HG02678 (cell line): ENCODE results near the gene SETBP1.

Experiments
- ATAC-seq: cut with Tn5 transposase; IDR thresholded peaks from one replicate; pipeline ENCODE4 v1.9.1; 2021; ENCODE audit warnings: mild to moderate bottlenecking, moderate library complexity; ENCODE audit not compliant: unreplicated experiment

The SETBP1 gene

GRCh38 chr18:44730803-44731529 is 50.3 kb downstream of the SETBP1 start:
- no peak for ATAC-seq

- peak; percentile 51 for ATAC-seq
These were observed 51.0 kb downstream of the SETBP1 start for GRCh38 chr18:44731530-44732237.

GRCh38 chr18:44732238-44732563 is 51.5 kb downstream of the SETBP1 start:
- no peak for ATAC-seq

- ATAC-seq: no peak
These were observed 51.9 kb downstream of the SETBP1 start for GRCh38 chr18:44732599-44732998.

- ATAC-seq: no peak
These were observed 52.5 kb downstream of the SETBP1 start for GRCh38 chr18:44733069-44733753.

GRCh38 chr18:44733754-44734465 is 53.2 kb downstream of the SETBP1 start:
- no peak for ATAC-seq

- ATAC-seq: no peak
These were observed 54.4 kb downstream of the SETBP1 start for GRCh38 chr18:44735096-44735495.

- no peak for ATAC-seq
These were observed 56.1 kb downstream of the SETBP1 start for GRCh38 chr18:44736664-44737380.

GRCh38 chr18:44737623-44738022 is 56.9 kb downstream of the SETBP1 start:
- no peak for ATAC-seq

- no peak for ATAC-seq
These were observed 59.3 kb downstream of the SETBP1 start for GRCh38 chr18:44740000-44740399.

- no peak for ATAC-seq
These were observed 60.4 kb downstream of the SETBP1 start for GRCh38 chr18:44741085-44741484.

GRCh38 chr18:44741511-44741910 is 60.8 kb downstream of the SETBP1 start:
- no peak for ATAC-seq

GRCh38 chr18:44742126-44742525 is 61.4 kb downstream of the SETBP1 start:
- no peak for ATAC-seq

- ATAC-seq: no peak
These were observed 62.1 kb downstream of the SETBP1 start for GRCh38 chr18:44742718-44743311.

GRCh38 chr18:44743631-44744030 is 62.9 kb downstream of the SETBP1 start:
- ATAC-seq: no peak

- no peak for ATAC-seq
These were observed 63.8 kb downstream of the SETBP1 start for GRCh38 chr18:44744161-44745121.

GRCh38 chr18:44747157-44747556 is 66.5 kb downstream of the SETBP1 start:
- ATAC-seq: no peak

- no peak for ATAC-seq
These were observed 67.9 kb downstream of the SETBP1 start for GRCh38 chr18:44748582-44748981.

- ATAC-seq: no peak
These were observed 70.1 kb downstream of the SETBP1 start for GRCh38 chr18:44750774-44751173.
